ENCODE results near the gene L3MBTL3.
"Not testable (repeated sequence)": the region's sequence is repeated elsewhere in the genome, so short reads cannot be mapped to it uniquely, and the experiment has no call there.

Gene L3MBTL3

GRCh38 chr6:130143709-130144108 lies 125.3 kb downstream of the L3MBTL3 start:
- no peak for DNase-seq

GRCh38 chr6:130147111-130147510 lies 128.7 kb downstream of the L3MBTL3 start:
- DNase-seq: no peak

GRCh38 chr6:130148181-130148580 lies 129.8 kb downstream of the L3MBTL3 start:
- no peak for DNase-seq

GRCh38 chr6:130149016-130149415 lies 130.6 kb downstream of the L3MBTL3 start:
- DNase-seq: not testable (repeated sequence)

- no peak for DNase-seq
Measured at GRCh38 chr6:130150906-130151305, 132.5 kb downstream of the L3MBTL3 start.

GRCh38 chr6:130152908-130153510 lies 134.6 kb downstream of the L3MBTL3 start:
- no peak for DNase-seq

GRCh38 chr6:130156908-130157307 lies 138.5 kb downstream of the L3MBTL3 start:
- no peak for DNase-seq

GRCh38 chr6:130158056-130158455 lies 139.7 kb downstream of the L3MBTL3 start:
- DNase-seq: no peak

- DNase-seq: no peak
Measured at GRCh38 chr6:130158548-130158947, 140.2 kb downstream of the L3MBTL3 start.

- DNase-seq: no peak
Measured at GRCh38 chr6:130159956-130160355, 141.6 kb downstream of the L3MBTL3 start.

- no peak for DNase-seq
Measured at GRCh38 chr6:130161683-130162404, 143.5 kb downstream of the L3MBTL3 start.

- DNase-seq: no peak
Measured at GRCh38 chr6:130162421-130162820, 144.0 kb downstream of the L3MBTL3 start.

- DNase-seq: no peak
Measured at GRCh38 chr6:130163266-130163665, 144.9 kb downstream of the L3MBTL3 start.

- DNase-seq: no peak
Measured at GRCh38 chr6:130164251-130164650, 145.9 kb downstream of the L3MBTL3 start.

- no peak for DNase-seq
Measured at GRCh38 chr6:130167655-130168054, 149.3 kb downstream of the L3MBTL3 start.

- DNase-seq: not testable (repeated sequence)
Measured at GRCh38 chr6:130170160-130170559, 151.8 kb downstream of the L3MBTL3 start.

- not testable (repeated sequence) for DNase-seq
Measured at GRCh38 chr6:130173377-130174004, 155.1 kb downstream of the L3MBTL3 start.

- DNase-seq: no peak
Measured at GRCh38 chr6:130176378-130176777, 158.0 kb downstream of the L3MBTL3 start.

GRCh38 chr6:130178692-130179091 lies 160.3 kb downstream of the L3MBTL3 start:
- DNase-seq: no peak

GRCh38 chr6:130182466-130182865 lies 164.1 kb downstream of the L3MBTL3 start:
- DNase-seq: no peak

- DNase-seq: peak; percentile 19
Measured at GRCh38 chr6:130183271-130184222, 165.2 kb downstream of the L3MBTL3 start.

- DNase-seq: no peak
Measured at GRCh38 chr6:130185658-130186057, 167.3 kb downstream of the L3MBTL3 start.
